NT2/D1 (cell line): ENCODE data around the gene FGFBP3.

ENCODE experiments used
- SUZ12 ChIP-seq: IDR thresholded peaks from 2 replicates; pipeline ENCODE4 v1.6.1; 2011; ENCODE audit not compliant: insufficient read length, insufficient read depth; ENCODE audit errors: extremely low read depth
- ZNF274 ChIP-seq: IDR thresholded peaks from 2 replicates; pipeline ENCODE4 v1.6.1; 2011; ENCODE audit warnings: mild to moderate bottlenecking, low read depth, low read length

DNA sequence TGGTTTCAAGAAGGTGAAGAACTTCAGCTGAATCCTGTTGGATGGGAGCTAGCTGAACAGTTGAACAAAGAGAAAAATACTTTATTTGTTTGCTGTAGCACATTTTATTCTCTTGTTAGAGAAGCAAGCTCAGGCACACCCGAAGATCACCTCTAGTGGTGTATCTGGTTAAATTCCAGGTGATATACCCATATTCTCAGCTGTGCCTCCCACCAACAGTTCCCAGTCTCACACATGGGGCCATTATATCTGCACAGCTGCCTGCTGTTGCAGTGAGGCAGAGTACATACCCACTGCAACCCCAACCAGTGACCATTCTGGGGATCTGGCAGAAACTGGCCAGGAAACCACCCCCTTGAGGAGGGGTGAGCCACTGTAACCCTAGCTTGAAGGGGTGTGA lies 23.5 kb upstream of the FGFBP3 start:
- TF ChIP-seq SUZ12 (no peak), ZNF274 (no peak)
